ENCODE measurements around the gene ABHD8.

Gene ABHD8

DNA sequence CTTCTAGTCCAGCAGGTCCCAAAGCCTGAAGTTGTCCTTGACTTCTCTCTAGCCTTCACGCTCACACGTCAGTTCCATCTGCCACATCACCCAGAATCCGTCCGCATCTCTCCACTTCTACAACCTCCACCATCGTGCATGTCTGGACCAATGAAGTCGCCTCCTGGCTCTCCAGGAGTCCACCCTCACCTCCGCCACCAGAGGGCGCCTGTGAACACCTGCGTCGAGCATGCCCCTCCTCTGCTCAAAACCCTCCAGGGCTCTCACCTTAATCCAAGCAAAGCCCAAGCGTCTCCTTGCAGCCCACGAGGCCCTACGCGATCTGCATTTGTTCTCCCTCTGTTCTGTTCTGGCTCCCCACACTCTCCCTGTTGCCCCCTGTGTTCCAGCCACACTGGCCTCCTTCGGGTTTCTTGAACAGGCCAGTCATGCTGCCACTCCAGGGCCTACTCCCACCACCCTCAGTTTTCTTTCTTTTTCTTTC lies 42.3 kb downstream of the ABHD8 start:
- TF ChIP-seq TAF1 (IDR thresholded peaks at IDR 0.05; ENCODE audit: borderline replicate concordance, insufficient read depth, low read length) (no peak), POLR2AphosphoS5 (IDR thresholded peaks at IDR 0.05; ENCODE audit: low read depth, low read length) (no peak), REST (IDR thresholded peaks at IDR 0.05; ENCODE audit: insufficient read depth in 1 of 2, low read depth in 2 of 2, low read length in 2 of 2) (no peak), FOXP2 (optimal IDR thresholded peaks at IDR 0.05; ENCODE audit: borderline replicate concordance, extremely low read depth, extremely low read length, insufficient read depth) (no peak), SIN3A (IDR thresholded peaks at IDR 0.05; ENCODE audit: borderline replicate concordance, insufficient read depth, low read length) (no peak)

- TF ChIP-seq TAF1 (IDR thresholded peaks at IDR 0.05; ENCODE audit: borderline replicate concordance, insufficient read depth, low read length) (no peak), FOXP2 (optimal IDR thresholded peaks at IDR 0.05; ENCODE audit: borderline replicate concordance, extremely low read depth, extremely low read length, insufficient read depth) (no peak), SIN3A (IDR thresholded peaks at IDR 0.05; ENCODE audit: borderline replicate concordance, insufficient read depth, low read length) (no peak), REST (IDR thresholded peaks at IDR 0.05; ENCODE audit: insufficient read depth in 1 of 2, low read depth in 2 of 2, low read length in 2 of 2) (no peak), POLR2AphosphoS5 (IDR thresholded peaks at IDR 0.05; ENCODE audit: low read depth, low read length) (no peak)
Observed at GRCh38 chr19:17259934-17260333, 43.3 kb downstream of the ABHD8 start.

DNA sequence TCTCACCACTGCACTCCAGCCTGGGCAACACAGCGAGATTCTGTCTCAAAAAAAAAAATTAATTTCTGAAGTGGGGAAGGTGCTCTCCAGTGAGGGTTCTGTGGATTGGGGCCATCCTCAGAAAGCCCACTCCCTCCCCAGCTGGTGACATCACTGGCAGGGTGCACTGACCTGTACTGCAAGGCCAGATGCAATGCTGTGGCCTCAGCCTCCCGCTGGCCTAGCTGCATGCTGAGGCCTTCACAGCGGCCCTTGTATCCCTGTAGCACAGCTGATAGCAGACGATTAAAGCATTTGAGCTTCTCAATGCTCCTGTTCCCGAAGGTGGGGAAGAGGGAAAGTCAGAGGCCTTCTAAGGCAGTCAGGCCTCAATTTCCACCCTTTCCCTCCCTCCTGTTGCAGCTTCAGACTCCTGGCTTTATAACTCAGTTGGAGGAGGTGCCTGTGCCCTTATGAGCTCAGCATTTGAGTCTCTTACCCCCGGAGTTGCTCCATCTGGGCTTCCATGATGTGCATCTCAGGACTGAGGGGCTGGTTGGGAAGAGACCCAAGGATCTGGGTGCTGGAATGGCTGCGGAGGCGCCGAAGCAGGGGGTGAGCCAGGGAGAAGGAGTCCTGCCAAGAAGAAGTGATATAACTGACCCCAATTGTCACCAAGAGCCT lies 44.0 kb downstream of the ABHD8 start:
- TF ChIP-seq TAF1 (IDR thresholded peaks at IDR 0.05; ENCODE audit: borderline replicate concordance, insufficient read depth, low read length) (no peak), SIN3A (IDR thresholded peaks at IDR 0.05; ENCODE audit: borderline replicate concordance, insufficient read depth, low read length) (no peak), REST (IDR thresholded peaks at IDR 0.05; ENCODE audit: insufficient read depth in 1 of 2, low read depth in 2 of 2, low read length in 2 of 2) (no peak), FOXP2 (optimal IDR thresholded peaks at IDR 0.05; ENCODE audit: borderline replicate concordance, extremely low read depth, extremely low read length, insufficient read depth) (no peak), POLR2AphosphoS5 (IDR thresholded peaks at IDR 0.05; ENCODE audit: low read depth, low read length) (no peak)

DNA sequence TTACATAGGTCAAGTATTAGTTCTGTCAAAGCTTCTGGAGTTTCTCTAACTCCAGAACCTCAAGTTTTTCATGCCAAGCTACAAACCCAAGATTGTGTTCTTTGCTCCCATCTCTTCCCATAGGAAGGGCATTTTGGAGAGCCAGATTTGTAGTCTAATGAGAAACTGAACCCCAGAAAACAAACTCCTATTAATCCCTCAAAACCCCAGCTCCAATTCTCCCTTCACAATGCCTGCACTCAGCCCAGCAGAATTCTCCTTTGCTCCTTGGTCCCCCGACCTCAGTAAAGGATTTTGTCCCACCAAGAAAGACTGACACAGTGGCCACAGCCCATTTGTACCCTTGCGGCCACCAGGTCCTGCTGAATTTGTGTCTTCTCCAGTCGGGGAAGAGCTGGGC lies 47.1 kb downstream of the ABHD8 start:
- no peak for TF ChIP-seq SIN3A (IDR thresholded peaks at IDR 0.05; ENCODE audit: borderline replicate concordance, insufficient read depth, low read length)
- TF ChIP-seq REST (IDR thresholded peaks at IDR 0.05; ENCODE audit: insufficient read depth in 1 of 2, low read depth in 2 of 2, low read length in 2 of 2), result no peak
- no peak for TF ChIP-seq FOXP2 (optimal IDR thresholded peaks at IDR 0.05; ENCODE audit: borderline replicate concordance, extremely low read depth, extremely low read length, insufficient read depth)
